IPS-18a (cell line): ENCODE results near the gene CUX1.

Experiments
- H3K27ac ChIP-seq: one replicate; pipeline ENCODE4 v1.5.1; 2013; ENCODE audit warnings: low read length
- H3K27me3 ChIP-seq: one replicate; pipeline ENCODE4 v1.6.1; 2013; ENCODE audit warnings: mild to moderate bottlenecking, low read length; ENCODE audit not compliant: control insufficient read depth, insufficient read depth
- H3K36me3 ChIP-seq: one replicate; pipeline ENCODE4 v1.6.1; 2013; ENCODE audit warnings: low read depth, low read length; ENCODE audit not compliant: control insufficient read depth
- H3K4me1 ChIP-seq: one replicate; pipeline ENCODE4 v1.6.1; 2013; ENCODE audit warnings: low read depth, low read length; ENCODE audit not compliant: control insufficient read depth
- H3K4me3 ChIP-seq: one replicate; pipeline ENCODE4 v1.5.1; 2013; ENCODE audit warnings: low read length
- H3K9ac ChIP-seq: one replicate; pipeline ENCODE4 v1.6.1; 2013; ENCODE audit warnings: mild to moderate bottlenecking, low read length, moderate library complexity
- H3K9me3 ChIP-seq: one replicate; pipeline ENCODE4 v1.6.1; 2013; ENCODE audit warnings: low read depth, low read length; ENCODE audit not compliant: control insufficient read depth

CUX1 gene

DNA sequence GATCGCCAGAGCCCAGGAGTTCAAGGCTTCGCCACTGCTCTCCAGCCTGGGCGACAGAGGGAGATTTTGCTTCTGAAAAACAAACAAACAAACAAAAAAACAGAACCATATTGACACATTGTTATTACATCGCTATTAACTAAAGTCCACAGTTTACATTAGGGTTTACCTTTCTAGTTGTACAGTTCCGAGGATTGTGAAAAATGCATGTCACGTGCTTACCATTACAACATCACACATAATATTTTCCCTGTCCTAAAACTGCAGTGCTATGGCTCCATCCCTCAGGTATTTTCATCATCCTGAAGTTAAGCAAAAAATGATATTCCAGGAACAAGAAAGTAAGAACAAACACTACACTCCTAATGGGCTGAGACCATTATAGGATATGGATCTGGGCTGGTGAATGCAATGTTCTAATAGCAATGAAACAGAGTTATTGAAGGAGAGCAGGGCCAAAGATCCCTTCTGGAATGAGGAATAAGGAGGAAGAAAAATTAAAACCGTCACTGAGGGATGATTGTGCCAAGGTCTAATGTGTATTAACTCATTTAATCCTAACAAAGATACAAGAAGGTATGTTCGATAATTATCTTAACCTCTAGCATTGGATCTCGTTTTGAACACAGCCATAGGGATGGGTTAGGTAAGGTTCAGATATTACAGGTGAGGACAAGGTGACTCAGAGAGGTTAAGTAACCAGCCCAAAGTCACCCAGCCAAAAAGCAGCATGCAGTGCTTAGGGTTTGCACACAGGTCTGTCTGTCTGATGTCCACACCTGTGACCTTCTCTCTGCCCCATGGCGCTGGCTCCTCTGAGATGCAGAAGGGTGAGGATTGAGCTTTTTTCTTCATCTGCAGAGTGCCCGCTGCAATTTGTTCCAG, 14.0 kb upstream of the CUX1 start:
- Histone ChIP-seq H3K9me3 (no peaks in the 10 kb centered on the region), H3K36me3 (no peaks in the 10 kb centered on the region), H3K4me1 (peaks cover 7% of the 10 kb centered on the region), H3K9ac (no peak overlapping the region), H3K4me3 (peak overlapping the region; percentile 24), H3K27me3 (peaks cover 32% of the 10 kb centered on the region), H3K27ac (no peak overlapping the region)

DNA sequence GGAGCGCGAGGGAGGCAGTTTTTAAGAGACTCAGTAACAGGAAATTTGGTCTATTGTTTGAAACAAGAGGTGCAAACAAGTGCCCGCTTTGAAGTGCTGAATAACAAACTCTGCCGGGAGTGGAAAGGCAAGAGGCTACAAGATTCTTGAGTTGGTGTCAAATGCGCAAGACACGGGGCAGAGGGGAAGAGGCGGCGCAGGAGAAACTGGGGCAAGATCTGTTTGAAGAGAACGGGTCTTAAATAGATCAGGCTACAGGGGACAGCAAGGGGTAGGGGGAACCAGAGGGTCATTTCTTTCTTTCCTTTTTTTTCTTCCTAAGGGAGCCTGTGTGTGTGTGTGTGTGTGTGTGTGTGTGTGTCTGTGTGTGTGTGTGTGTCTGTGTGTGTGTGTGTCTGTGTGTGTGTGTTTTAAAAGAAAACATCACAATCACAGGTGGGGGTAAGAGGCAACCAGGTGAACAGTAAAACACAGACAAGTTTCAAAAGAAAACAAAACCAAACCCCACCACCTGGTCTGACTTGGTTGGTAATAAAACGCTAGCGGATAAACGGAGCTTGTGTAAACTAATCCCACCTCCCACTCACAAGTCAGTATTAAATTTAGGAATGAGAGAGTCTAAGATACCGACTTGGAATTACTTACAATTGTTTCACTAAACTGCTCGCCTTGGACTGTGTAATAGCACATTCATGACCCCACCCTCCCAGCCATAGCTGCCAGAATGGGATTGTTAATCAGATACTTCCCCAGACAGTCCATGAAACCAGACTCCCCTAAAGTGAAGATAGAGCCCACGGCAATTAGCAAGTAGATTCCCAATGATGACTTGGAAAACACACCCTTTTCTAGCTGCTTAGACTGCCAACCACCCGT, 13.1 kb upstream of the CUX1 start:
- Histone ChIP-seq H3K27ac (no peak overlapping the region), H3K4me3 (peak overlapping the region; percentile 24), H3K27me3 (peaks cover 32% of the 10 kb centered on the region)

DNA sequence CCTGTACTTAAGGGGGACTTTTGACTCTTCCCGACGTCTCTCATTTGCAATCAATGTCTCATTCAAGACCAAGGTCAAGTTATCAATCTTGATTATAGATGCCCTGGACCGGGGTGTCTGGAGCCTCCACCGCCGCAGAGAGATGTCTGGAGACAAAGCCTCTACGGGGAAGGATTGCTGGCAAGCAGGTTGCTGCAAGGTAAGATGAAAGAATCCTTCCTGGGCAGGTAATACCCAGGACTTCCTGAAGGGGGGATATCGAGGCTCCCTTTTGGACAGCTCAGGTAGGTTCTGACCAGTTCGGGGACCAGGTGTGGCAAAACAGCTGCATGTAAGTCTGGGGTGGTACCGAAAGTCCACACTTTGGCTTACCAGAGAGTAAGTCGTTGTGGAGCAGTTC, 12.5 kb upstream of the CUX1 start:
- H3K4me1 ChIP-seq = peaks cover 7% of the 10 kb centered on the region
- peak overlapping the region; percentile 16 for H3K4me3 ChIP-seq
- no peak overlapping the region for H3K9ac ChIP-seq
- no peaks in the 10 kb centered on the region for H3K36me3 ChIP-seq
- peaks cover 32% of the 10 kb centered on the region for H3K27me3 ChIP-seq
- H3K27ac ChIP-seq = no peak overlapping the region
- no peaks in the 10 kb centered on the region for H3K9me3 ChIP-seq

More for the DNA sequence above, 13.1 kb upstream of the CUX1 start:
- no peaks in the 10 kb centered on the region for H3K9me3 ChIP-seq
- H3K9ac ChIP-seq = no peak overlapping the region
- H3K36me3 ChIP-seq = no peaks in the 10 kb centered on the region
- peaks cover 7% of the 10 kb centered on the region for H3K4me1 ChIP-seq

DNA sequence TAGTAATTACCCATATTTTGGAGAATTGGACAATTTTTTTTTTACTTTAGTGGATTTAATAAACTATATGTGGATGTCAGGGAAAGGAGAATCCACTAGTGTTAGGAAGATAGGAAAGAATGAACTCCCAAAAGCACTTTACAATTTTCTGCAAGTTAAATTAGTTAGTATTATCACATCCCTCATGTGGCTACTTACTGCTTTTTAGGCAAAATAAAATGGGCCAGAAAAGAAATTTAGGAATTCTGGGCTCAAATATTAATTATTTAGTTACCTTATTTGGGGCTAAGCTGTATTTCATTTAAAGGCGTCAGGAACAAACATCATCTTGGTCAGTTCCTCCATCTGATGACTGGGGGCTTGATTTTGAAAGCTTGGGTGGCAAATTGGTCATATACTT, 4.8 kb upstream of the CUX1 start:
- peaks cover 7% of the 10 kb centered on the region for H3K4me1 ChIP-seq
- no peak overlapping the region for H3K4me3 ChIP-seq
- no peaks in the 10 kb centered on the region for H3K36me3 ChIP-seq
- no peaks in the 10 kb centered on the region for H3K9me3 ChIP-seq
- no peak overlapping the region for H3K27ac ChIP-seq
- H3K27me3 ChIP-seq = peaks cover 25% of the 10 kb centered on the region
- no peak overlapping the region for H3K9ac ChIP-seq

DNA sequence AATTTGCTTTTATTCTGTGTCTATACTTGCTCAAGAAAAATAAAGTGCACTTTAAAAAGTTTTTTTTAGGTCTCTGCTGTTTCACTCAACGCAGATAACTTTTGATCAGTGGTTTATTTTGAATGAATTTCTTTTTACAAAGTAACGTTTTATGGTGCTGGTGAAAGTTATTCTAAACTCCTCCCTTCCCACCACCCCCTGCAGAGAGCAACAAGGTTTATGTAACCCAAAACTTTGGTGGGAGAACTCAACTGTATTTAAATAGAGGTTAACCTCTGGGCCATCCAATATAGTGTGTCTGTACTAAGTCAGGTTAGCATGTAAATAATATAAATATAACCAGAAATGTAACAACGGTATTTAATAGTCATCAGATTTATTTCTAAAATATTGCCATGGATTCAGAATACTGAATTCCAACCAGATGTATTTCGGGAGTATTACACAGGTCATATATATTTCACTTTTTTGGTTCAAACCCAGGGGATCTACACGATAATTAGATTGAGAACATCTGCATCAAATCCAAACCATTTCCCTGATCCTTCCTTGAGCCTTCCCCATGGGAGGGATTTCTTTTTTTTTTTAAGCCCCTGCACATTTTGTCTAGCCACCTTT, 3.9 kb upstream of the CUX1 start:
- H3K9ac ChIP-seq = no peak overlapping the region

DNA sequence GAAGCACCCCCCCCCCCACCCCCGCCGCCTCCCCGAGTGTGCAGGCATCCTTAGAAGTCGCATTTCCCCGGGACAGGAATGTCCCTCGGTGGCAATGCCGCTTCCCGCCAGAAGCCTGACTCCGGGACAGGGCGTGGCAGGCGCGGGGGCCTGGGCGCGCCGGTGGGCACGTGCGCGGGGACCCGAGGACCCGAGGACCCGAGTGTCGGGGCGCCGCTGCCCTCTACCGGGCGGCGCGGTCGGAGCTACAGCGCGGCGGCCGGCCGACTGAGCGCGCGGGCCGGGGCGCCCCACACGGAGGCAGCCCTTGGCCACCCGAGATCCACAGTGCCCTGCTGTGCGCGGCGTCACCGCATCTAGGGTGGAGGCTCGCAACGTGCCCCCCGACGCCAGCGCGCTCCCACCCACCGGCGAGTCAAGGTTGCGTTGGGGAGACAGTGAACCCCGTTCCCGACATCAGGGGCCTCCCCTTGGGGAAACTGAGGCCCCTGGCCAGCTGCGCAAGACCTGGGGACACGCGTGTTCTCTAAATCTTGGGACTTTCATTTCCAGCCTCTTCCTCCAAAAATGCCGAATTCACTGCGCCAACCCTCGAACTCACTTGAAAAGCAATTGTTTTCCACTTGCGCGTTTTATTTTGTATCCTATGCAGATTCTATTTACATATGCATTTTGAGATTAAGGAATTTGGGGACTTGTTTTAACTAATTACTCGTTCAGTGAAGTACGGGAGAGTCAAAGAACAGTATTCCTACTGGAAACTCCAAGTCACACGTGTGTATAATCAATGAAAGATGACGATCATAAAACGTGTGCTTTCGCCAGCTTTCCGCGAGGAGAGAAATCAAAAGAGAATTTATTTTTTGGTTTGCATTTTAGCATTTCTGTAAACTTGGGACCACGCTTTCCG, 3.1 kb upstream of the CUX1 start:
- H3K27me3 ChIP-seq = peaks cover 25% of the 10 kb centered on the region
- H3K36me3 ChIP-seq = no peaks in the 10 kb centered on the region
- H3K9ac ChIP-seq = no peak overlapping the region
- peak overlapping the region; percentile 58 for H3K4me3 ChIP-seq
- no peaks in the 10 kb centered on the region for H3K9me3 ChIP-seq
- no peak overlapping the region for H3K27ac ChIP-seq
- peaks cover 25% of the 10 kb centered on the region for H3K4me1 ChIP-seq

More for the DNA sequence above, 3.9 kb upstream of the CUX1 start:
- Histone ChIP-seq H3K9me3 (no peaks in the 10 kb centered on the region), H3K27me3 (peaks cover 25% of the 10 kb centered on the region), H3K4me3 (no peak overlapping the region), H3K4me1 (peaks cover 16% of the 10 kb centered on the region), H3K36me3 (no peaks in the 10 kb centered on the region), H3K27ac (no peak overlapping the region)

DNA sequence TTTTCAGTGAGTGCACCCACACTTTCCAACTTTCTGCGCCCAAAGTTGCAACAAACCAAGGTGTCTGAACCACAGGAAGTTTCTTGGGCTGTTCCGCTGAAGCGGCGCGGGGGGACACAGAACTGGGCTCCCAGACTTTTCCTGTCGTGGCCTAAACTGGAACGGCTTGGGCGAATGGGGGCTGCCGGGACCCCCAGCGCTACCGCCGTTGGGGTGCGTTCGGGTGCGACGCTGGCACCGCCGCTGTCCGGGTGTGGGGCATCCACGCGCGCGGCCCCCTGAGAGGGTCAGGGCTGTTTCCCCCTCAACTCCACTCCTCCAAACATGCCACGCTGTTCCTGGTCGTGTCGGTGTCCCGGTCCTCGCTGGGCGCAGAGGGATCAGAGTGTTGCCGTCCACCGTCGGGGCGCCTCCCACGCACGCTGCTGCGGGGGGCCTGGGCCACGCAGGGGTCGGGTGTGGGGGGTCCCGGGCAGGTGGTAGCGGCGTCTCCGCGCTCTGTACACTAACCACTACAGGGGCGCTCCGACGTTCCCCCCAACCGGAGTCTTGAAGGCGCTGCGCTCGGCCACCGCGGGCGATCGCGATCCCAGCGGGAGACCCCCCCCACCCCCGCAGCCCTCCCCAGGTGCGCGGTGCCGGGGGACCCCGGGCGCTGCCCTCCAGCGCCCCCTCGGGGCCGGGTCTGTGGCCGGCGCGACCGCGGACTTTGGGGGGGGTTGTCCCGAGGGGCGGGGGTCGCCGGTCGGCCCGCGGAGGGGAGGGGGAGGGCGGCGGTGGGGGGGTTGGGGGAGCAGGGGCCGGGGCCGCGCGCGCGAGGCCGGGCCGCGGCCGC, 2.2 kb upstream of the CUX1 start:
- peaks cover 33% of the 10 kb centered on the region for H3K4me1 ChIP-seq
- peaks cover 25% of the 10 kb centered on the region for H3K27me3 ChIP-seq
- H3K9me3 ChIP-seq = no peaks in the 10 kb centered on the region
- no peak overlapping the region for H3K27ac ChIP-seq
- H3K9ac ChIP-seq = no peak overlapping the region
- no peaks in the 10 kb centered on the region for H3K36me3 ChIP-seq
- peak overlapping the region; percentile 58 for H3K4me3 ChIP-seq

DNA sequence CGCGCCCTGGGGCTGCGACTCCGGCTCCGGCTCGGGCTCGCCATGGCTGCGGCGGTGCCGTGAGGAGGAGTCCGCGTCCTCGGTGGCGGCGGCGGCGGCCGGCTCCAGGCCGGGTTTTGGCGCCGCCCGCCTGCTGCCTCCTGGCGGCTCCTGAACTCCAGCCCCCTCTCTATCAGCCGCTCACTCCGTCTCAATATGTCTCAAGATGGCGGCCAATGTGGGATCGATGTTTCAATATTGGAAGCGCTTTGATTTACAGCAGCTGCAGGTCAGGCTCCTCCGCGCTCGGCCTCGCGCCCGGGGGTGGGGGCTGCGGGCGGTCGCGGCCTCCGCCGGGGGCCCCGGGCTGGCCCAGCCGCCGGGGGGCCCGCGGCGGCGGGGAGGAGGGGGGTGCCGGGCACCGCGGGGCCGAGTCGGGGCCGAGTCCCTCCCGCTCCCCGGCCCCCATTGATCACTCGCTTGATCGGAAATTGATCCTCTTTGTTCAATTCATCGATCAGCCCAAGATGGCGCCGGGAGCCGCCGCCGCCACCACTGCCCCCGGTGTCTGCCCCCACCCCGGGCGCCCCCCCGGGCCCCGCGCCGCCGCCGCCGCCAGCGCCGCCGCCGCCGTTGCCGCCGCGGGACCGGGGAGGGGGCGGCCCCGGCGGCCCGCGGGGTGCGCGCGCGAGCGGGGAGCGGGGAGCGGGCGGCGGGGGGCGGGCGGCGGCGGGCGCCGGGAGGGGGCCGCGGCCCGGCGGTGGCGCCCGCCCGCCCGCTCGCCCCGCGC, 1.4 kb upstream of the CUX1 start:
- no peaks in the 10 kb centered on the region for H3K36me3 ChIP-seq
- H3K9ac ChIP-seq = no peak overlapping the region
- no peak overlapping the region for H3K27ac ChIP-seq
- no peak overlapping the region for H3K4me3 ChIP-seq
- no peaks in the 10 kb centered on the region for H3K9me3 ChIP-seq
- H3K27me3 ChIP-seq = peaks cover 25% of the 10 kb centered on the region
- peaks cover 40% of the 10 kb centered on the region for H3K4me1 ChIP-seq

DNA sequence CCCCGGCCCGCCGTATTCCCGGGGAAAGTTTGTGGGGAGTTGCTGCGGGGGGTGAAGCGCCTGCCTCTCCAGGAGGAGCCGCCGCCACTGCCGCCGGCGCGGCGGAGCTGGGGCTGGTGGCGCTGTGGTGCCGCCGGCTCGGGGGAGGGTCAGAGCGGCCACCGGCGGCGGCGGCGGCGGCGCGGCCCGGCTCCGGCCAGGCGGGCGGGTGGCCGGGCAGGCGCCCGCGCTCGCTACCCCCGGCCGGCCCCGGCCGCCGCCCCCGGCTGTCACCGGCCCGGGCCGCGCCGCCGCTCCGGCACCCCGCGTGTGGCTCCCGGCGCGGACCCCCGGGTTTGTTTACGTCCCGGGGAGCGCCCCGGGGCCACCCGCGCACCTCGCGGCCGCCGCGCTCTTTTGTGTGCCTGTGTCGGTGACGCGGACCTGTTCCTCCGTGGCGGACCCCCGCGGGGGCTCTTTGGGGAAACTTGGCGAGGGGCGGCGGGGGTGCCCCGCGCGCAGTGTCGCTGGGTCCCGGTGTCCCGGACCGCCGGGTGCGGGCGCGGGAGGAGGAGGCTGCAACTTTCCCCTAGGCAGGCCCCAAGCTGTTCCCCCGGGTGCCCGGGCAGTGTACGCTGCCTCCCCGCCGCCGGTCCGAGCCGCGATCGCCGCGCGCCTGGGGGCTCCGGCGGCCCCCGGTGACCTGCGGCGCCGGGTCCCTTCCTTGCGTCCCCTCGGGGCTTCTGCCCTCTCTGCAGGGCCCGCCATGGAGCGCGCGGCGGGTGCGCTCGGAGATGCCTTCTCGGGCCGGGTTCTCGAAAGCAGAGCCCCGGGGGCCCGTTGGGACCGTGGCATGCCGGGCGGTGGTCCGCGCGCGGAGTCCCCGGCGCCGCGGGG, 593 bp upstream of the CUX1 start:
- H3K27me3 ChIP-seq = peaks cover 25% of the 10 kb centered on the region
- H3K9ac ChIP-seq = peak overlapping the region; percentile 56
- peak overlapping the region; percentile 69 for H3K4me3 ChIP-seq
- no peaks in the 10 kb centered on the region for H3K36me3 ChIP-seq
- no peaks in the 10 kb centered on the region for H3K9me3 ChIP-seq
- H3K27ac ChIP-seq = no peak overlapping the region
- peaks cover 42% of the 10 kb centered on the region for H3K4me1 ChIP-seq
